ENCODE results near the gene NBL1. TPM values are rescaled to one million over a fixed set of nuclear protein-coding genes. Genes with fewer than 3 reads are reported as not detected.

The NBL1 gene
- total RNA-seq, 1 experiment from 2014 or later: 100 TPM

DNA sequence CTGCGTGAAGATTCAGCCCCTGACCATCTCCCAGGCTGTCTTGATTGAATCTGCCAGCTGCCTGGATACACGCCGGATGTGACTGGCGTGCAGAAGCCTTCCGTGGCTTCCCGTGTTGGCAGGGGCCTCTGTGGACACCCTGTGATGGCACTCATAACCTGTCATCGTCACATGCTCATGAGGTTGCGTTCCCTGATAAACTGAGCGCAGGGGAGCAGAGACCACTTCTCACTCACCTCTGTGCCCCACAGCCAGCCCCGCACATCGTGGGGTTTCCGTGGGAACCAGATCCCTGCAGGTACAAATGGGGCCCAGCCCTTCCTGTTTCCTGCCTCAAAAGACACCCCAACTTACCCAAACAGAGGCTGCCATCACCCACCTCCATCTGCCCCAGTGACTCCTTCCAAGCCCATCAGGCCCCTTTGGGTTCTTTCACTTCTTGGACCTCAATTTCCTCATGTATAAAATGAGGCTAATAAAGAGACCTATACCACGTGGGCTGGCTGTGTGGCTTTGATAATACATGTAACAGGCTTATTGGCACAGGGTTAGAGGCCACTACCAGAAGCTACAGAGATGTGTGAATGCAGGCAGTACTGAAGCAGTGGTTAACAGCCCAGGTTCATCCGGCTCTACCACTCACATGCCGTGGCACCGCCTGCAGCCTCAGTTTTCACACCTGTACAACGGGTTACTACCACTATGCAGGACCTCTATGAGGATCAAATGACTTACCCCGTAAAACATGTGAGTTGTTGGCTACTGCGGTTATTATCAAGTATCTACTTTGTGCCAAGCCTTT, 44.1 kb downstream of the NBL1 start:
- H3K27ac Mint-ChIP-seq (ENCODE audit: unreplicated experiment): no peak overlapping the region
- no peaks in the 10 kb centered on the region for H3K9me3 Mint-ChIP-seq (ENCODE audit: low read depth, unreplicated experiment)
- intact Hi-C loops (cut with micrococcal nuclease; ENCODE audit: unreplicated experiment): no loop called here
- no peaks in the 10 kb centered on the region for H3K4me1 Mint-ChIP-seq (ENCODE audit: low read depth, unreplicated experiment)
- H3K27me3 Mint-ChIP-seq (ENCODE audit: unreplicated experiment): no peaks in the 10 kb centered on the region
- no peaks in the 10 kb centered on the region for H3K36me3 Mint-ChIP-seq (ENCODE audit: insufficient read depth, unreplicated experiment)
- DNase-seq: no peak
- H3K4me3 Mint-ChIP-seq (ENCODE audit: low read depth, unreplicated experiment): no peak overlapping the region
- no TSS peak for BruUV-seq (replicated peaks)
- CTCF ChIA-PET: no interaction called here
- TF ChIP-seq, protein P1, sequence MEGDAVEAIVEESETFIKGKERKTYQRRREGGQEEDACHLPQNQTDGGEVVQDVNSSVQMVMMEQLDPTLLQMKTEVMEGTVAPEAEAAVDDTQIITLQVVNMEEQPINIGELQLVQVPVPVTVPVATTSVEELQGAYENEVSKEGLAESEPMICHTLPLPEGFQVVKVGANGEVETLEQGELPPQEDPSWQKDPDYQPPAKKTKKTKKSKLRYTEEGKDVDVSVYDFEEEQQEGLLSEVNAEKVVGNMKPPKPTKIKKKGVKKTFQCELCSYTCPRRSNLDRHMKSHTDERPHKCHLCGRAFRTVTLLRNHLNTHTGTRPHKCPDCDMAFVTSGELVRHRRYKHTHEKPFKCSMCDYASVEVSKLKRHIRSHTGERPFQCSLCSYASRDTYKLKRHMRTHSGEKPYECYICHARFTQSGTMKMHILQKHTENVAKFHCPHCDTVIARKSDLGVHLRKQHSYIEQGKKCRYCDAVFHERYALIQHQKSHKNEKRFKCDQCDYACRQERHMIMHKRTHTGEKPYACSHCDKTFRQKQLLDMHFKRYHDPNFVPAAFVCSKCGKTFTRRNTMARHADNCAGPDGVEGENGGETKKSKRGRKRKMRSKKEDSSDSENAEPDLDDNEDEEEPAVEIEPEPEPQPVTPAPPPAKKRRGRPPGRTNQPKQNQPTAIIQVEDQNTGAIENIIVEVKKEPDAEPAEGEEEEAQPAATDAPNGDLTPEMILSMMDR (IDR thresholded peaks at IDR 0.05; ENCODE audit: unreplicated experiment): no peak

DNA sequence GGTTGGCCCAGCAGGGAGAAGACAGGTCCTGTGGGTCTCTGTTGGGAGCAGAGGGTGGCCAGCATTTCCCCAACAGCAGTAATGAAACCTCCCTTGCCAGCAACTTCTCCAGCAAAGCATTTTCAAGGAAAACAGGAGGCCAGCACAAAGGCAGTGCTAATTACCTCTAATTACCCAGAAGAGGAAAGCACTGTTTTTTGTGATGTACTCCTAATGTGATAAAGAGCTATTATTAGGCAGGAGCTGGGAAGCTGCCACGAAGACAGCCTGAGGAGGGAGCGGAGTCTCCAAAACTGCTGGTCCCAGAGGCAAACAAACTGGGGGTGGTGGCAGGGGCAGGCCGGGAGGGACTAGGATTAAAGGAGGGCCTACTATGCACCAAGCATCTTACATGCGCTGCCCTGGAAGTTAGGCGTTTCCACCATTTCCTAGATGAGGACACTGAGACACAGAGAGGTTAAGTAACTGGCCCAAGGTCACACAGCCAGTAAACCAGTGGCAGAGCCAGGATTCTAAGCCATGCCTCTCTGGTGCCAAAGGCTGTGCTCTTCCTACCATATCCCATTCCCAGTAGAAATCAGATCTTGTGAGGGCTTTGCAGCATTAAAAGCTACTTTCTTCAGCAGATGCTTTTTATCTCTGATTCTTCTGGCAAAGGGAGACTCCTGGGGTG, 45.1 kb downstream of the NBL1 start:
- DNase-seq: no peak
- H3K36me3 Mint-ChIP-seq (ENCODE audit: insufficient read depth, unreplicated experiment): no peaks in the 10 kb centered on the region
- H3K9me3 Mint-ChIP-seq (ENCODE audit: low read depth, unreplicated experiment): no peaks in the 10 kb centered on the region
- no TSS peak for BruUV-seq (replicated peaks)
- no peaks in the 10 kb centered on the region for H3K4me1 Mint-ChIP-seq (ENCODE audit: low read depth, unreplicated experiment)
- intact Hi-C loops (cut with micrococcal nuclease; ENCODE audit: unreplicated experiment): no loop called here
- CTCF ChIA-PET: no interaction called here
- no peaks in the 10 kb centered on the region for H3K27me3 Mint-ChIP-seq (ENCODE audit: unreplicated experiment)
- H3K4me3 Mint-ChIP-seq (ENCODE audit: low read depth, unreplicated experiment): no peak overlapping the region
- TF ChIP-seq, protein P1 (IDR thresholded peaks at IDR 0.05; ENCODE audit: unreplicated experiment): no peak
- no peak overlapping the region for H3K27ac Mint-ChIP-seq (ENCODE audit: unreplicated experiment)

DNA sequence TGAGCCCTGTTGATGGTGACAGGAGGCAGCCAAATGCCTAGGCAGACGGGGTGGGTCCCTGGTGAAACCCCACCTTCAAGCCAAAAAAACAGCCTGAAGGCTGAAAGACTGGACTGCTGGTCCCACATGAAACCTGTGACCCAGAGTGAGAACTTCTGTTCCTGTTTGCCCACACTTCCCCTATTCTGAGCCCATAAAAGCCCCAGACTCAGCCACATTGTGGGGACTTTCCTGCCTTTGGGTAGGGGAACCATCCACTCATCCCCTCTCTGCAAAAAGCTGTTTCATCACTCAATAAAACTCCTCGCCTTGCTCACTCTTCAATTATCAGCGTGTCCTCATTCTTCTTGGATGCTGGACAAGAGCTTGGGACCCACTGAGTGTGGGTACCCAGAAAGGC, 45.7 kb downstream of the NBL1 start:
- H3K36me3 Mint-ChIP-seq (ENCODE audit: insufficient read depth, unreplicated experiment): no peaks in the 10 kb centered on the region
- BruUV-seq (replicated peaks): no TSS peak
- CTCF ChIA-PET: interaction anchor here (0.5 to 0.9 kb wide), 3 partner anchors 8 to 221 kb away, joined by 3 to 7 read pairs (median 3); no protein-coding TSS in a partner anchor
- H3K27me3 Mint-ChIP-seq (ENCODE audit: unreplicated experiment): no peaks in the 10 kb centered on the region
- no peak for DNase-seq
- TF ChIP-seq, protein P1 (IDR thresholded peaks at IDR 0.05; ENCODE audit: unreplicated experiment): no peak
- H3K27ac Mint-ChIP-seq (ENCODE audit: unreplicated experiment): no peak overlapping the region
- H3K4me1 Mint-ChIP-seq (ENCODE audit: low read depth, unreplicated experiment): no peaks in the 10 kb centered on the region
- H3K4me3 Mint-ChIP-seq (ENCODE audit: low read depth, unreplicated experiment): no peak overlapping the region
- intact Hi-C loops (cut with micrococcal nuclease; ENCODE audit: unreplicated experiment): no loop called here
- no peaks in the 10 kb centered on the region for H3K9me3 Mint-ChIP-seq (ENCODE audit: low read depth, unreplicated experiment)

DNA sequence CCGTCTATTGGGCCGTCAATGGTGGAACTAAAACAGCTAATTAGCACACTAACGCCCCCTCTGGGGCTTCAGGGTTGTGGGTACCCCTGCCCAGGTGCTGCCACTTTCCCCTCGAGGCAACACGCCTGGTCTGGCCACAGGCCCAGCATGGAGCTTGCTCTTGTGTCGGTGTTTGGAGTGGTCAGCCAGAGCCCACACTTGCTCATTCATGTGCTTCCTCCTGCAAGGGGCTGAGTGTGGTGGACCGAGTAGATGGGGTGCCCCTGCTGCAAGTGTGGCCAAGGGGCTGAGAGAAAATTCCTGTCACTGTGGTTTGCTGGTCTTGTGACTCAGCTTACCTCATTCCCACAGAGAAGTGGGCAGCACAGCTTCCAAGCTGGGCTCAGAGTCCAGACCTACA, 46.2 kb downstream of the NBL1 start:
- no TSS peak for BruUV-seq (replicated peaks)
- TF ChIP-seq, protein P1 (IDR thresholded peaks at IDR 0.05; ENCODE audit: unreplicated experiment): no peak
- intact Hi-C loops (cut with micrococcal nuclease; ENCODE audit: unreplicated experiment): no loop called here
- Mint-ChIP-seq H3K27ac (ENCODE audit: unreplicated experiment) (no peak overlapping the region), H3K36me3 (ENCODE audit: insufficient read depth, unreplicated experiment) (no peaks in the 10 kb centered on the region), H3K4me3 (ENCODE audit: low read depth, unreplicated experiment) (no peak overlapping the region), H3K9me3 (ENCODE audit: low read depth, unreplicated experiment) (no peaks in the 10 kb centered on the region), H3K4me1 (ENCODE audit: low read depth, unreplicated experiment) (no peaks in the 10 kb centered on the region), H3K27me3 (ENCODE audit: unreplicated experiment) (no peaks in the 10 kb centered on the region)
- CTCF ChIA-PET: interaction anchor here (0.5 to 0.9 kb wide), 3 partner anchors 8 to 221 kb away, joined by 3 to 7 read pairs (median 3); no protein-coding TSS in a partner anchor
- no peak for DNase-seq
